Stimulated activated CD4-positive, alpha-beta T cell treated with anti-CD3 and anti-CD28 coated beads, Interleukin-1b, Interleukin-23, amount 100 ng/mL, for 24 hours (primary cell): ENCODE results near the gene TENM4.
"Not testable (repeated sequence)": the region's sequence is repeated elsewhere in the genome, so short reads cannot be mapped to it uniquely, and the experiment has no call there.

ENCODE experiments used
- DNase-seq, 4 experiments: peaks; one replicate each; pipeline ENCODE4 v3.0.0-alpha.2; 2020; ENCODE audit warnings: low read depth in 4 of 4, low spot score in 1 of 4

TENM4 gene

DNA sequence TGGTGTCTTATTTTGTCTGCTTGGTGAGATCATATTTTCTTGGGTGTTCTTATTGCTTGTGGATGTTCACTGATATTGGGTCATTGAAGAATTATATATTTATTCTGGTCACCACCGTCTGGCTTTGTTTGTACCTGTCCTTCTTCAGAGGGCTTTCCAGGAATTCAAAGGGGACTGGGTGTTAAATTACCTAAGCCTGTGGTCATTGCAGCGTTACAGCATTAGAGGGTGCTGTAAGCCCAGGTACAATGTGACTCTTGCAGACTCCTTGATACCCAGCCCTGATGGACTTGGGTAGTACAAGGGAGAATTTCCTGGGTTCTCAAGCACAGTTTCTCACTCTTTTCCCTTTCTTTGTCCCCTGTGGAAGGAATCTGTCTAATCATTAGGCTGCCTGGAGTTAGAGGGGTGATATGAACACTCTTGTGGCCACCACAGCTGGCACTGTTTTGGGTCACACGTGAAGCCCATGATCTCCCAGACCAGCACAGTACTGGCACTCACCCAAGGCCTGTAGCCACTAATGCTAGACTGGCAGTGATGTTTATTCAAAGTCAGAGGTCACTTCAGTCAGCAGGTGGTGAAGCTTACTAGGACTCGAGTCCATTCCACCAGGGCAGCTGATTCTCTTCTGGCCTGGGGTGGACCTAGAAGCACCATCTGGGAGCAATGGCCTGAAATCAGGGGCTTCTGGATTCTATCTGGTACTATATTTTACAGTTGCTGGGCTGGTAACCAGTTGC, 810.1 kb downstream of the TENM4 start:
- no peak for DNase-seq

- DNase-seq, result no peak
Measured at GRCh38 chr11:78630155-78630554, 810.7 kb downstream of the TENM4 start.

- no peak for DNase-seq
Measured at GRCh38 chr11:78622666-78623065, 818.2 kb downstream of the TENM4 start.

GRCh38 chr11:78620159-78620558, 820.7 kb downstream of the TENM4 start:
- DNase-seq, result no peak

DNA sequence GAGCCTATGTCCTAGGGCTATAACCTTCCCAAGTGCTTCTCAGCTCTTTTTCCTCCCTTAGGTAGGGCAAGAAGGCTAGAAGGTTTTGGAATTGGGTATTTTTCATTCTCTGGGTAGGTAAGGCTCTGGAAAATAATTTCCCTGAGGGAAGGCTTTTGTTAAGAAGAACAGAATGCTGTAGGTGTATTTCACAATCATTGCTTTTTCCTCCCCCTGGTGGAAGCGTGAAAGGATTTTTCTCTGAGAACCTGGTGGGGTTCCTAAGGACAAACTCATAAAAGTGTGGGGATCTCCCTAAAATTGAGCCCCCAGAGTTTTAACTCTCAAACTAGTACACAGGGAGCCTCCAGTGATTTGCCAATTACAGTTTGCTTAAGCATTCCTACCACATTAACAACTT, 825.1 kb downstream of the TENM4 start:
- no peak for DNase-seq

GRCh38 chr11:78613378-78613813, 827.4 kb downstream of the TENM4 start:
- no peak for DNase-seq

DNA sequence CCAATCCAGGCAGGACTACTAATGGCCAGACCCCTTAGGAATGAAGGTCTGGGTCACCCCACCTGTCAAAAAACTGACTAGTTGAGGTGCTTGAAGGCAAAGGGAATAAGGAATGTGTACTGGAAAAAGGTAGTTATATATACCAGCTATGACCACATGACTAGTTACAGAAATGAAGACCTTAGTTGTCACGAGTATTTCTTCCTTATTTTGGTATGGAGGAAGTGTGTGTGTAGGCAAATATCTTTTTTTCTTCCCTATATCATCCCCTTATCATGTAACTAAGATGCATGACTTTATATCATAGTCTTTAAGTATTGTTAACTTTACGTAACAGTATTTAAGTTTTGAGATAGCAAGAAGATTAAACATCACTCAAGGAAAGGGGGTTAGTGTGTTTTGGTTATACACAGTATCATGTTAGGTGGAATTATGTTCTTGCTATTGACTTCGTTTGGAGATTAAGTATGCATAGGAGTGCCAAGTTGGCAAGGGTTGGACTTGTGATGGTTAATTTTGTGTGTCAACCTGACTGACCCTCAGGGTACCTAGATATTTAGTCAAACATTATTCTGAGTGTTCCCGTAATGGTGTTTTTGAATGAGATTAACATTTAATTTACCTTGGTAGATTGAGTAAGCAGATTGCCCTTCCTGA, 828.0 kb downstream of the TENM4 start:
- no peak for DNase-seq

DNA sequence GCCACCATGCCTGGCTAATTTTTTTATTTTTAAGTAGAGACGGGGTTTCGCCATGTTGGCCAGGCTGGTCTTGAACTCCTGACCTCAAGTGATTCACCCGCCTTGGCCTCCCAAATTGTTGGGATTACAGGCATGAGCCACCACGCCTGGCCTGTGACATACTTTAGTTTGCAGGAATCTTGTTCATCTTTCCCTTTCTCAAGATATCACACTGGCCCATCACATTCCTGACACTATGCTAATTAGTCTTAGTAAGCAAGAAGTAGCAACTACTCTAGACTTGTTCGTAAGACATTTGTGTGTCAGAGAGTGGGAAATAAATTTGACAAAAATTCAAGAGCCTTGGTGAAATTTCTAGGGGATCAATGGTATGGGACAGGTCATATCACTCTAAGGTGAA, 831.5 kb downstream of the TENM4 start:
- DNase-seq, result not testable (repeated sequence)

GRCh38 chr11:78607696-78608095, 833.1 kb downstream of the TENM4 start:
- DNase-seq, result no peak

DNA sequence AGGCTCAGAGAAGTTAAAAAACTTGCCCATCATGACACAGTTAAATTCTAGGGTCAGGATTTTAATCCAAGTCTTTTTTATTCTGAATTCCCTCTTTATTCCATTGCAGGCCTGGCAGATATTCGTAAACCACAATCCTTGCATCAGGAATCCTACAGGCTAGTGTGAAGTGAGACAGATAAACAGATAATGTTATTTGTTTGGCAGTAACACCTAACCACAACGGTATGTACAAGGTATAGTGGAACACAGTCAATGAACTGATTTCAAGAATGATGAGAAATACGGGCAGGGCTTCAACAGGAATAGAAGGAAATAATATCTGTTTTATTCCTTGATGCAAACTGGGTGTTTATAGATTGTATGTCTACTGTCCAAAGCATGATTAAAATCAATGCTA, 834.2 kb downstream of the TENM4 start:
- DNase-seq, result no peak

- no peak for DNase-seq
Measured at GRCh38 chr11:78605296-78605695, 835.5 kb downstream of the TENM4 start.

- DNase-seq, result no peak
Measured at GRCh38 chr11:78603792-78604191, 837.0 kb downstream of the TENM4 start.
